IMR-90 (cell line): Measurements from ENCODE around the gene IGSF9B. TPM values are rescaled to one million over a fixed set of nuclear protein-coding genes. Genes with fewer than 3 reads are reported as not detected.

ENCODE experiments used
- ATAC-seq: fragments of 200-7000 bp; cut with Tn5 transposase; 2 replicates; pipeline ENCODE4 v1.9.1; 2020; ENCODE audit warnings: low read depth, mild to moderate bottlenecking, moderate library complexity
- BruUV-seq: library from RNA; stranded (reverse); fragments of 400-500 nt; replicated peaks from 2 replicates; lab custom pipeline; 2021; lab: Mats Ljungman, UMichigan
- CTCF ChIA-PET: fragments of 300-600 bp; formaldehyde crosslinking; extraction: SDS; loops from one replicate; lab custom pipeline; 2021; ENCODE audit warnings: antibody characterized with exemption; lab: Yijun Ruan, JAX
- POLR2A ChIA-PET: fragments of 300-600 bp; sonication (Branson Sonifier 250); formaldehyde crosslinking; loops from one replicate; lab custom pipeline; 2022; ENCODE audit warnings: antibody characterized with exemption; ENCODE audit not compliant: unreplicated experiment; lab: Charles Lee
- DNase-seq: peaks from one replicate; pipeline ENCODE4 v3.0.0; 2013
- H2AFZ ChIP-seq: replicated peaks from 2 replicates; pipeline ENCODE3; 2013; ENCODE audit warnings: low read length, mild to moderate bottlenecking; ENCODE audit not compliant: poor library complexity
- H2AK5ac ChIP-seq: 2 replicates; pipeline ENCODE4 v1.6.1; 2013; ENCODE audit warnings: low read depth, low read length, inconsistent platforms
- H2AK9ac ChIP-seq: replicated peaks from 2 replicates; pipeline ENCODE3; 2013; ENCODE audit warnings: mild to moderate bottlenecking, low read depth, low read length, moderate library complexity; ENCODE audit not compliant: poor library complexity
- H2BK120ac ChIP-seq: 2 replicates; pipeline ENCODE4 v1.6.1; 2013; ENCODE audit warnings: low read depth, low read length, inconsistent platforms
- H2BK15ac ChIP-seq: 3 replicates; pipeline ENCODE4 v1.6.1; 2013; ENCODE audit warnings: low read depth, low read length, inconsistent platforms
- H2BK20ac ChIP-seq: 2 replicates; pipeline ENCODE4 v1.6.1; 2013; ENCODE audit warnings: low read depth, mild to moderate bottlenecking, inconsistent platforms, low read length, moderate library complexity
- H2BK5ac ChIP-seq: 2 replicates; pipeline ENCODE4 v1.6.1; 2013; ENCODE audit warnings: mild to moderate bottlenecking, low read depth, low read length, inconsistent platforms; ENCODE audit not compliant: poor library complexity, severe bottlenecking
- H3K14ac ChIP-seq: replicated peaks from 2 replicates; pipeline ENCODE4 v1.6.1; 2013; ENCODE audit warnings: low read depth, low read length, inconsistent platforms
- H3K18ac ChIP-seq: 2 replicates; pipeline ENCODE4 v1.6.1; 2013; ENCODE audit warnings: low read depth, low read length, control low read depth
- H3K23ac ChIP-seq: 2 replicates; pipeline ENCODE4 v1.6.1; 2013; ENCODE audit warnings: low read depth, low read length, inconsistent platforms
- H3K27ac ChIP-seq: 2 replicates; pipeline ENCODE4 v1.5.1; 2013; ENCODE audit warnings: mild to moderate bottlenecking, control low read depth, low read length; ENCODE audit not compliant: insufficient read depth
- H3K27me3 ChIP-seq: 2 replicates; pipeline ENCODE4 v1.6.1; 2013; ENCODE audit warnings: low read length; ENCODE audit not compliant: control insufficient read depth, insufficient read depth
- H3K36me3 ChIP-seq: 2 replicates; pipeline ENCODE4 v1.6.1; 2013; ENCODE audit warnings: low read length, mixed read lengths; ENCODE audit not compliant: control insufficient read depth, insufficient read depth
- H3K4ac ChIP-seq: 2 replicates; pipeline ENCODE4 v1.6.1; 2013; ENCODE audit warnings: low read depth, low read length, inconsistent platforms
- H3K4me1 ChIP-seq: 2 replicates; pipeline ENCODE4 v1.6.1; 2013; ENCODE audit warnings: low read length, mixed read lengths; ENCODE audit not compliant: control insufficient read depth, insufficient read depth
- H3K4me2 ChIP-seq: 2 replicates; pipeline ENCODE4 v1.6.1; 2013; ENCODE audit warnings: low read depth, mild to moderate bottlenecking, control low read depth, low read length, moderate library complexity
- H3K4me3 ChIP-seq: 2 replicates; pipeline ENCODE4 v1.5.1; 2013; ENCODE audit warnings: low read depth, mild to moderate bottlenecking, control low read depth, low read length, moderate library complexity; ENCODE audit not compliant: insufficient read depth
- H3K56ac ChIP-seq: 2 replicates; pipeline ENCODE4 v1.6.1; 2013; ENCODE audit warnings: low read length, inconsistent platforms; ENCODE audit not compliant: insufficient read depth; ENCODE audit errors: extremely low read depth
- H3K79me1 ChIP-seq, 2 experiments: 2 replicates each; pipeline ENCODE4 v1.6.1; 2013; ENCODE audit warnings: low read length in 2 of 2, inconsistent platforms in 1 of 2, low read depth in 1 of 2
- H3K9ac ChIP-seq: 2 replicates; pipeline ENCODE4 v1.6.1; 2013; ENCODE audit warnings: low read depth, low read length, control low read depth
- H3K9me1 ChIP-seq: 2 replicates; pipeline ENCODE4 v1.6.1; 2013; ENCODE audit warnings: low read length, inconsistent platforms; ENCODE audit not compliant: insufficient read depth
- H3K9me3 ChIP-seq: 2 replicates; pipeline ENCODE4 v1.6.1; 2013; ENCODE audit warnings: low read length; ENCODE audit not compliant: control insufficient read depth, insufficient read depth
- H4K20me1 ChIP-seq: 2 replicates; pipeline ENCODE4 v1.6.1; 2013; ENCODE audit warnings: low read length, inconsistent platforms; ENCODE audit not compliant: insufficient read depth
- H4K5ac ChIP-seq: 2 replicates; pipeline ENCODE4 v1.6.1; 2013; ENCODE audit warnings: mild to moderate bottlenecking, low read depth, low read length, control low read depth
- H4K8ac ChIP-seq, 2 experiments: 2 replicates each; pipeline ENCODE4 v1.6.1; 2013; ENCODE audit warnings: low read depth in 2 of 2, low read length in 2 of 2, control low read depth in 1 of 2, inconsistent platforms in 1 of 2
- H4K91ac ChIP-seq: 2 replicates; pipeline ENCODE4 v1.6.1; 2013; ENCODE audit warnings: low read depth, low read length, inconsistent platforms; ENCODE audit not compliant: insufficient read depth
- BHLHE40 ChIP-seq: fragments of 150-350 bp; IDR thresholded peaks from 2 replicates; pipeline ENCODE4 v1.6.1; 2016; ENCODE audit warnings: mild to moderate bottlenecking, low read depth, low read length
- CEBPB ChIP-seq: IDR thresholded peaks from 2 replicates; pipeline ENCODE4 v1.6.1; 2012; ENCODE audit warnings: low read depth, low read length, improper control_type of control experiment
- CHD1 ChIP-seq: IDR thresholded peaks from 2 replicates; pipeline ENCODE4 v1.6.1; 2012; ENCODE audit warnings: low read depth, low read length, improper control_type of control experiment
- CTCF ChIP-seq: conservative IDR thresholded peaks from 2 replicates; pipeline ENCODE4 v1.5.1; 2012; ENCODE audit warnings: mild to moderate bottlenecking, low read depth, low read length, improper control_type of control experiment
- FOS ChIP-seq: fragments of 150-350 bp; IDR thresholded peaks from 2 replicates; pipeline ENCODE4 v1.6.1; 2016; ENCODE audit warnings: low read depth, low read length
- MAFK ChIP-seq: IDR thresholded peaks from 2 replicates; pipeline ENCODE4 v1.6.1; 2012; ENCODE audit warnings: low read depth, low read length, improper control_type of control experiment
- MAZ ChIP-seq: IDR thresholded peaks from 2 replicates; pipeline ENCODE4 v1.6.1; 2012; ENCODE audit warnings: low read depth, mild to moderate bottlenecking, low read length, improper control_type of control experiment, moderate library complexity, borderline replicate concordance
- MXI1 ChIP-seq: IDR thresholded peaks from 2 replicates; pipeline ENCODE4 v1.6.1; 2012; ENCODE audit warnings: low read depth, mild to moderate bottlenecking, low read length, moderate library complexity, borderline replicate concordance
- NFE2L2 ChIP-seq: fragments of 150-350 bp; IDR thresholded peaks from 2 replicates; pipeline ENCODE4 v1.6.1; 2016; ENCODE audit warnings: low read depth, mild to moderate bottlenecking, low read length
- POLR2A ChIP-seq: IDR thresholded peaks from 2 replicates; pipeline ENCODE4 v1.6.1; 2012; ENCODE audit warnings: mild to moderate bottlenecking, low read depth, low read length
- RAD21 ChIP-seq: IDR thresholded peaks from 2 replicates; pipeline ENCODE4 v1.6.1; 2012; ENCODE audit warnings: low read length, improper control_type of control experiment
- RCOR1 ChIP-seq: IDR thresholded peaks from 2 replicates; pipeline ENCODE4 v1.6.1; 2012; ENCODE audit warnings: mild to moderate bottlenecking, low read length, improper control_type of control experiment; ENCODE audit not compliant: insufficient replicate concordance
- RFX5 ChIP-seq: IDR thresholded peaks from 2 replicates; pipeline ENCODE4 v1.8.0; 2012; ENCODE audit warnings: low read depth, mild to moderate bottlenecking, low read length, moderate library complexity
- SMC3 ChIP-seq: fragments of 150-350 bp; IDR thresholded peaks from 2 replicates; pipeline ENCODE4 v1.6.1; 2016; ENCODE audit warnings: low read depth, mild to moderate bottlenecking, antibody characterized with exemption, low read length, moderate library complexity
- WGBS, 2 experiments: methylation state at CpG; one replicate each; pipeline versions ENCODE4 v1.1.5 to v1.1.7; 2013; ENCODE audit warnings: missing lambda C conversion rate in 2 of 2; ENCODE audit not compliant: insufficient read length in 1 of 2; ENCODE audit errors: extremely low coverage in 2 of 2; 5-methylcytosine and 5-hydroxymethylcytosine counted together
- dilution Hi-C: fragments of 300-500 bp; cut with HindIII; formaldehyde crosslinking; loops from one replicate; pipeline ENCODE4 v1.14.3; 2018; ENCODE audit warnings: low sequenced_read_pairs; ENCODE audit not compliant: unreplicated experiment
- in situ Hi-C: fragments of 300-500 bp; cut with MboI; formaldehyde crosslinking; loops from 3 replicates; pipeline ENCODE4 v1.14.3; 2019; ENCODE audit warnings: low sequenced_read_pairs, inconsistent platforms, mixed read lengths
- intact Hi-C: fragments of 100-400 bp; cut with micrococcal nuclease; formaldehyde crosslinking; loops from 2 replicates; pipeline ENCODE4 v1.10.0; 2022
- polyA plus RNA-seq, 3 experiments: library from polyadenylated mRNA; depleted of rRNA; stranded (reverse); fragments of >200 nt; gene quantifications; 2 replicates each; pipeline ENCODE4 v1.2.3, GENCODE V29; 2012; ENCODE audit warnings: low replicate concordance in 1 of 3
- total RNA-seq: library from RNA; depleted of rRNA; stranded (reverse); fragments of >200 nt; gene quantifications from 2 replicates; pipeline ENCODE4 v1.2.3, GENCODE V29; 2012
- TF ChIP-seq, protein P1 (sequence below): fragments of 150-350 bp; IDR thresholded peaks from 2 replicates; pipeline ENCODE4 v1.6.1; 2016; ENCODE audit warnings: low read depth, mild to moderate bottlenecking, low read length, moderate library complexity, borderline replicate concordance
- TF ChIP-seq, protein P2 (sequence below): fragments of 150-350 bp; IDR thresholded peaks from 2 replicates; pipeline ENCODE4 v1.6.1; 2017; ENCODE audit warnings: mild to moderate bottlenecking, antibody characterized with exemption, low read length, low read depth

IGSF9B gene
- total and polyA plus RNA-seq, 2 of the 4 experiments (the other 2 are of a cell fraction) = under 0.01 to 0.10 TPM

- Histone ChIP-seq H4K8ac (no peak overlapping the region), H3K9me3 (no peaks in the 10 kb centered on the region), H3K4me3 (no peak overlapping the region), H3K36me3 (no peaks in the 10 kb centered on the region), H3K9me1 (no peaks in the 10 kb centered on the region), H2AFZ (no peak overlapping the region), H4K91ac (no peak overlapping the region), H3K4ac (no peak overlapping the region), H2BK120ac (no peak overlapping the region), H3K27me3 (peaks cover 33% of the 10 kb centered on the region; the same call in 1 of the 2 replicates), H3K9ac (no peak overlapping the region), H2BK5ac (no peak overlapping the region), H3K79me1 (no peaks in the 10 kb centered on the region), H3K14ac (no peak overlapping the region), H3K56ac (no peak overlapping the region), H3K27ac (no peak overlapping the region), H4K20me1 (no peaks in the 10 kb centered on the region), H2AK5ac (no peak overlapping the region), H4K5ac (no peak overlapping the region), H3K4me1 (peaks cover 2% of the 10 kb centered on the region; the same call in 1 of the 2 replicates), H3K18ac (no peak overlapping the region), H2AK9ac (no peak overlapping the region), H2BK15ac (no peak overlapping the region), H3K23ac (no peak overlapping the region), H2BK20ac (no peak overlapping the region), H3K4me2 (no peak overlapping the region)
- TF ChIP-seq, protein P1, sequence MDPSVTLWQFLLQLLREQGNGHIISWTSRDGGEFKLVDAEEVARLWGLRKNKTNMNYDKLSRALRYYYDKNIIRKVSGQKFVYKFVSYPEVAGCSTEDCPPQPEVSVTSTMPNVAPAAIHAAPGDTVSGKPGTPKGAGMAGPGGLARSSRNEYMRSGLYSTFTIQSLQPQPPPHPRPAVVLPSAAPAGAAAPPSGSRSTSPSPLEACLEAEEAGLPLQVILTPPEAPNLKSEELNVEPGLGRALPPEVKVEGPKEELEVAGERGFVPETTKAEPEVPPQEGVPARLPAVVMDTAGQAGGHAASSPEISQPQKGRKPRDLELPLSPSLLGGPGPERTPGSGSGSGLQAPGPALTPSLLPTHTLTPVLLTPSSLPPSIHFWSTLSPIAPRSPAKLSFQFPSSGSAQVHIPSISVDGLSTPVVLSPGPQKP = no peak
- TF ChIP-seq CEBPB = no peak
- TF ChIP-seq MXI1 = no peak
- no peak for TF ChIP-seq MAZ
- TF ChIP-seq CHD1 = no peak
- TF ChIP-seq CTCF = no peak
- TF ChIP-seq, protein P2, sequence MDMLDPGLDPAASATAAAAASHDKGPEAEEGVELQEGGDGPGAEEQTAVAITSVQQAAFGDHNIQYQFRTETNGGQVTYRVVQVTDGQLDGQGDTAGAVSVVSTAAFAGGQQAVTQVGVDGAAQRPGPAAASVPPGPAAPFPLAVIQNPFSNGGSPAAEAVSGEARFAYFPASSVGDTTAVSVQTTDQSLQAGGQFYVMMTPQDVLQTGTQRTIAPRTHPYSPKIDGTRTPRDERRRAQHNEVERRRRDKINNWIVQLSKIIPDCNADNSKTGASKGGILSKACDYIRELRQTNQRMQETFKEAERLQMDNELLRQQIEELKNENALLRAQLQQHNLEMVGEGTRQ = no peak
- TF ChIP-seq SMC3 = no peak
- TF ChIP-seq FOS = no peak
- no peak for TF ChIP-seq BHLHE40
- TF ChIP-seq RAD21 = no peak
- no peak for TF ChIP-seq POLR2A
- TF ChIP-seq MAFK = no peak
- no peak for TF ChIP-seq RFX5
- no peak for TF ChIP-seq NFE2L2
- no peak for TF ChIP-seq RCOR1
- in situ Hi-C loops = no loop called here
- dilution Hi-C loops = no loop called here
- no CpG with 5 or more reads among the region's 6 CpGs for WGBS, 2 experiments
- intact Hi-C loops = no loop called here
- ChIA-PET CTCF (no interaction called here), POLR2A (no interaction called here)
- ATAC-seq = no peak
- no peak for DNase-seq
- BruUV-seq = no TSS peak
Observed at GRCh38 chr11:133949129-133949528, 7.6 kb downstream of the IGSF9B start.
